GM15510 (cell line): Measurements from ENCODE around the gene SULT1A2.
A peak's percentile ranks its signal among the peaks of the same experiment; 100 is the strongest.

Experiments used
- POLR2A ChIP-seq: IDR thresholded peaks from 3 replicates; pipeline ENCODE4 v1.6.1; 2011; ENCODE audit warnings: borderline replicate concordance; ENCODE audit not compliant: insufficient read length; ENCODE audit errors: extremely low read depth

SULT1A2 gene

DNA sequence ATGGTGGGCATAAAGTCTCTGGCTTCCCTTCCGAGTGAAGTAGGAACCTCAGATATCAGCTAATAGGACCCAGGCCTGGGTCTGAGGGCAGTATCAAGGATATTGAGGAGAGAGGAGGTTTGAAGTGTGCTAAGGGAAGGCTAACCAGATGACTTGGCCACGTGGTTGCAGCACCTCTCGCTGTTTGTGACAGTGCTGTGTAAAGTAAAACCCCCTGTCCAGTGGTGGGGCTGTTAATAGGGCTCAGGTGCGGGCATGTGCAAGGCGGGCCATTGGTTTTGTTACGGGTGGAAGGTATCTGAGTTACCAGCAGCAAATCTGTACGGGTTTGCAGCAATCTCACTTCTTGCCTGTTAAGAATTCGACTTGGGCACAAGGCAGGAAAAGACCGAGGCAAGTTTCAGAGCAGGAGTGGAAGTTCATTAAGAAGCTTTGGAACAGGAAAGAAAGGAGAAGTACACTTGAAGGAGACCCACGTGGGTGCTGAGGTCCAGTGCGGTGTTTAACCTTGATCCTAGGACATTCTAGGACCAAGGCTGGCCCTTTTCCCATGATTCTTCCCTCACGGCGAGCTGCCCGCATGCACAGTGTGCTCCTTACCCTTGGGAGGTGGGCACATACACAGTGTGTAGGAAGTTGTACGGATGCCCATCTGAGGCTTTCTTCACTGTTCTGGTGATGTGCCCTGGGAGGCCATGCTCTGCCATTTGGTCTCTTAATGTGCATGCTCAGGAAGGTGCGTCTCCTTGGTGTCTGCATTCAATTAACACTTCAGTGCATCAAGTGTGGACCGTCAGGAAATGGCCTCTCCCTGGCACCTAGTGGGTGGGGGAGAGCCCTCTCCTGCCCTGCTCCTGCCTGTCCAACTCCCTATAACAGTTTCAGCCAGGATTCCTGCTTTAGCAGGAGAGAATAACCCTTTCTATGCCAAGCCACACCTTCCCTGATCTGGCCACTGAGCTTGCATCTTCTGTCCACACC, 22.8 kb downstream of the SULT1A2 start:
- TF ChIP-seq POLR2A = no peak

GRCh38 chr16:28572696-28573510, 23.9 kb downstream of the SULT1A2 start:
- TF ChIP-seq POLR2A = no peak

GRCh38 chr16:28569968-28570752, 26.7 kb downstream of the SULT1A2 start:
- TF ChIP-seq POLR2A = no peak

DNA sequence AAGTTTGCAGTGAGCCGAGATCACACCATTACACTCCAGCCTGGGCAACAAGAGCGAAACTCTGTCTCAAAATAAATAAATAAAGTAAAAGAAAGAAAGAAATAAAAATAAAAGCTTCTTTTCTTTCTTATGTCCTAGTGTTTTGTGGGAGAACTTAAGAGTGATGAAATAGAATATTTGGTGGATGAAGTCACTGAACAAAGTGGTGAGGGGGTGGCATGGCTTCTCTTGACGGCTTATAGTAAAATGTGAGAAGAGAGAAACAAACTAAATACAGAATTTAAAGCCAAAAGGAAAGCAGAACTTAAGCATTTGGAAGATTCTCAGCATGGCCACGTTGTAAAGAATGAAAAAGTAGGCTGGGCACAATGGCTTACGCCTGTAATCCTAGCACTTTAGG, 27.8 kb downstream of the SULT1A2 start:
- TF ChIP-seq POLR2A = no peak

DNA sequence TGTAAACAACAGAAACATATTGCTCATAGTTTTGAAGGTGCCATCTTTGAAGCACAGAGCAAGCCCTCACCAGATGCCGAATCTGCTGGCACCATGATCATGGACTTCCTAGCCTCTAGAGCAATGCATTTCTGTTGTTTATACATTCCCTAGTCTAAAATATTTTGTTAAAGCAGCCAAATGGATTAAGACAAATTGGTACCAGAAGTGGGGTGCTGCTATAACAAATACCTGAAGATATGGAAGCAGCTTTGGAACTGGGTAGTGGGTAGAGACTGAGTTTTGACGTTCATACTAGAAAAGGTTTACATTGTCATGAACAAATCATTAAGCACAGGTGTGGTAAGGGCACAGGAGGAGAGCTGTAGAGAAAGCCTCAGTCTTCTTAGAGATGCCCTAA, 29.6 kb downstream of the SULT1A2 start:
- TF ChIP-seq POLR2A = no peak

- TF ChIP-seq POLR2A = no peak
Measured at GRCh38 chr16:28563218-28563617, 33.6 kb downstream of the SULT1A2 start.

- no peak for TF ChIP-seq POLR2A
Measured at GRCh38 chr16:28562199-28562598, 34.7 kb downstream of the SULT1A2 start.

GRCh38 chr16:28561557-28562187, 35.2 kb downstream of the SULT1A2 start:
- no peak for TF ChIP-seq POLR2A

DNA sequence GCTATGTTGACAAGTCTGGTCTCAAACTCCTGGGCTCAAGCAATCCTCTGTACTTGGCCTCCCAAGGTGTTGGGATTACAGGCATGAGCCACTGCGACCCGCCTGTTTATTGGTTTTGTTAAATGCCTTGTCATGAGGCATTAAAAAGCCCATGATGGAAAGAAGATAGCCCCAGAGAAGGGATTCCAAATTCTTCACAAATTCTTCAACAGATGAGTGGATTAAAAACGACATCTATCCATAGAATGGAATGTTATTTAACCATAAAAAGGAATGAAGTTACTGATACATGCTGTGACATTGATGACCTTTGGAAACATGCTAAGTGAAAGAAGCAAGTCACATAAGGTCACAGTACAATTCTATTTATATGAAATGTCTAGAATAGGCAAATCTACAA, 38.4 kb downstream of the SULT1A2 start:
- TF ChIP-seq POLR2A = no peak

DNA sequence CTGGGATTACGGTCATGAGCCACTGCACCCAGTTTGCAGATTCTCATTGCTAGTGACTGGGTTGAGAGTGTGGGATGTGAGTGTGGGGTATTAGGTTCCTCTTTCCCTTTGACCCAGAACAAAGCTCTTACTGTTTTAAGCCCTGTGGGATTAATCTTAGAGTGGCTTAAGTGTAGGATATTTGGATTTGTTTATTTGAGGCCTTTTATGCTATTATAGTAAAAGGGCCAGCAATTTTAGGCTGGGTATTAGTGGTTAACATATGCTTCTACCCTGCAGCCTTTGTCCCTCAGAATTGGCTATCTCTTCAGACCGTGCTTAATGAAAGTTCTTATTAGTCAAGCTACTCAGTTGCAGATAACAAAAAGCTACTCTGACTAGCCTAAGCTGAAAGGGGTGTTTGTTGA, 39.9 kb downstream of the SULT1A2 start:
- no peak for TF ChIP-seq POLR2A

DNA sequence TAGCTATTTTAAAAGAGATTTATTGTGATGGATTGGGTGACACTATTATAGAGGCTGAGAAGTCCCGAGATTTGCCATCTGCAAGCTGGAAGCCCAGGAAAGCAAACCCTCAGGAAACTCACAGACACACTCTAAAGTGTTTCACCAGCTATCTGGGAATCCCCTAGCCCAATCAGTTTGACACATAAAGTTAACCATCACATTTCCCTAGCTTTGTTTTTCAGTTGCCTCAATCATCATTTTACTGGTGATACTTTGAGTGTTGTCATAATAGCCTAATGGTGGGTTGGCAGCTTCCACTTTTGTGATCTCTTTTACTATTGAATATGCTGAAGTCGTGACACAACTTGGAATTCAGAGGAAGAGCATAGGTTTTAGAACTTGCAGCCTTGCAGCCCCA, 41.3 kb downstream of the SULT1A2 start:
- TF ChIP-seq POLR2A = no peak

GRCh38 chr16:28554634-28555423, 42.0 kb downstream of the SULT1A2 start:
- no peak for TF ChIP-seq POLR2A

DNA sequence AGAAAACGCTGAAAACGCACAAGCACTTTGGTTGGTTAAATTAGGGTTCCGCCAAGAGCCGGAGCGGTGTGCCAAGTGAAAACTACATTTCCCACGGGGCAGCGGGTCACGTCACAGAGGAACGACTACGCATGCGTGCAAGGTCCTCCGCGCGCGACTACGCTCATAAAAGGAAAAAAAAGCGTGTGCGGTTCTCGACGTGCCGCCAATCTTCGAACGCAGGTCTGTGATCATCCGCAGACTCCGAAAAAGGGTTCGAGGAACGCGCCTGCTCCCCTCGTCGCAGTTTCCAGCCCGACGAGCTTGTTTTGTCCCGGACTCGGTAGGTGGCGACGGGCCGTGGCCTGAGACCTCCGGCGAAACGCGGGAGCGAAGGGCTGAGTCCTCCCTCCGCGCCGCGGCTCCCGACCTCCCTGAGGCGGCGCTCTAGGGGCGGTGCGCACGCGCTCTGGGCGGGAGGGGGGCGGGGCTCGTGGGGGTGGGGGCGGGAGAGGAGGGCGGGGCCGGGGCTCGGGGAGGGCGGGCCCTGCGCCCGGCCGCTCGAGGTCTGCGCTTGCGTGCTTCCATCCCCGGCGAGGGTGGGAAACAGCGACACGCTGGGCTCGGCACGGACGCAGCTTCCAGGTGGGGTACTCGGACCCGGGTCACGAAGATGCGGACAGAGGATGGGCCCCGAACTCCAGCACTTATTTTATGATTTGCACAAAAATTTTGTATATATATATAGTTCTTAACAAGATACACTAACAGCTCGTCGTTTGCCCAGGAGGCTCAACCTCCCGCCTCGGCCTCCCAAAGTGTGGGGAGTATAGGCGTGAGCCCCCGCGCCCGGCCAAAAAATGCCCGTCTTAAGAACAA, 42.8 kb downstream of the SULT1A2 start, which contains the start of gene SGF29:
Gene SGF29 (plus strand): TSS at position 145 of the 858 bp plus-strand sequence. CDS start 27,150 bp downstream, outside the sequence.
- peak; percentile 94 for TF ChIP-seq POLR2A

- TF ChIP-seq POLR2A = no peak
Measured at GRCh38 chr16:28549301-28549899, 47.5 kb downstream of the SULT1A2 start.
